Activated CD4-positive, alpha-beta T cell treated with anti-CD3 and anti-CD28 coated beads, Interleukin-2, Interleukin-4, amounts not matched to agents 100 ng/mL and 50 ng/mL, durations not matched to agents 16 hours and 8 hours (primary cell): ENCODE results near the gene PARN.
"Not testable (repeated sequence)": the region's sequence is repeated elsewhere in the genome, so short reads cannot be mapped to it uniquely, and the experiment has no call there.

Experiments
- DNase-seq: peaks from one replicate; pipeline ENCODE4 v3.0.0-alpha.2; 2020; ENCODE audit warnings: low spot score

The PARN gene

DNA sequence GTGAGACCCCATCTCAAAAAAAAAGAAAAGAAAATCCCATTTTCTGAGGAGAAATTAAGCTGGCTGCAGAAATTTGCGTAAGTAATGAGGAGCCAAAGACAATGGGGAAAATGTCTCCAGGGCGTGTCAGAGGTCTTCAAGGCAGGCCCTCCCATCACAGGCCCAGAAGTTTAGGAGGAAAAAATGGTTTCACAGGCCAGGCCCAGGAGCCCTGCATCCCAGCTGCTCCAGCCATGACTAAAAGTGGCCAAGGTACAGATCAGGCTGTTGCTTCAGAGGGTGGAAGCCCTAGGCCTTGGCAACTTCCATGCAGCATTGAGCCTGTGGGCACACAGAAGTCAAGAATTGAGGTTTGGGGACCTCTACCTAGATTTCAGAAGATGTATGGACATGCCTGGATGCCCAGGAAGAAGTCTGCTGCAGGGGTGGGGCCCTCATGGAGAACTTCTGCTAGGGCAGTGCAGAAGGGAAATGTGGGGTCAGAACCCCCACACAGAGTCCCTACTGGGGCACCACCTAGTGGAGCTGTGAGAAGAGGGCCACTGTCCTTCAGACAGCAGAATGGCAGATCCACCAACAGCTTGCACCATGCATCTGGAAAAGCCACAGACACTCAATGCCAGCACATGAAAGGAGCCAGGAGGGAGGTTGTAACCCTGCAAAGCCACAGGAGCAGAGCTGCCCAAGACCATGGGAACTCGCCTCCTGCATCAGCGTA lies 55.2 kb downstream of the PARN start:
- not testable (repeated sequence) for DNase-seq

GRCh38 chr16:14572535-14572934 lies 57.5 kb downstream of the PARN start:
- no peak for DNase-seq

GRCh38 chr16:14569213-14569612 lies 60.8 kb downstream of the PARN start:
- DNase-seq: no peak

DNA sequence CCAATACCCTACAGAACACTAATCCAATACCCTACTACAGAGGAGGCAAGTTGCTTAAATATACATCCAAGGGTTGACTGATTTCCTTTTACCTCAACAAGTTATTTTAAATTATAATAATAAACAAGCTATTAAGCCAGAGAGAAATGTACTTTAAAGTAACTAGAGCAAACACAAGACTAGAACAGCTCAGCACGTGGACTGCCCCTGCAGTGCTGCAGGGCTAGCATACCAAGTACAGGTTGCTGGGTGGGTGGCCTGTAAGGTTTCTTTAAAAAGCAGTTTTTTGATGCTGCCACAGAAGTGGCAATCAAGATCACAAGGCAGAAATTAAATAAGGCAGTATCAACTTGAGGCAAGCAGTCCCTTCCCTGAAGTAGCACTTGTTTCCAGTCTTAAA lies 63.5 kb downstream of the PARN start:
- no peak for DNase-seq

DNA sequence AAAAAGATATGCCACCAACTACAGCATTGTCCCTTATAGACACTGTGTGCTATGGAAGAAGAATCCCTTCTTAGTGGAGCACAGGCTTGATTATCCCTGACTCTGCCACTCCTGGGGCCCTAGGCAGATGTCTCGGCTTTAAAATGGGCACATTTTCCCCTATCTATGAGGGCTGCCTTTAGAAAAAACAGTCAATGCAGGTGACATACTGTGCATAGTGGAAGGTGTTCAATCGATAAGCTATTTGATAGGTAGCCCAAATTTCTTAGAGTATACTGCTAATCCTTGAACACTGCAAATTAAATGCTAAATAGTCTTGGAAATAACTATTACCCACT lies 64.4 kb downstream of the PARN start:
- no peak for DNase-seq

DNA sequence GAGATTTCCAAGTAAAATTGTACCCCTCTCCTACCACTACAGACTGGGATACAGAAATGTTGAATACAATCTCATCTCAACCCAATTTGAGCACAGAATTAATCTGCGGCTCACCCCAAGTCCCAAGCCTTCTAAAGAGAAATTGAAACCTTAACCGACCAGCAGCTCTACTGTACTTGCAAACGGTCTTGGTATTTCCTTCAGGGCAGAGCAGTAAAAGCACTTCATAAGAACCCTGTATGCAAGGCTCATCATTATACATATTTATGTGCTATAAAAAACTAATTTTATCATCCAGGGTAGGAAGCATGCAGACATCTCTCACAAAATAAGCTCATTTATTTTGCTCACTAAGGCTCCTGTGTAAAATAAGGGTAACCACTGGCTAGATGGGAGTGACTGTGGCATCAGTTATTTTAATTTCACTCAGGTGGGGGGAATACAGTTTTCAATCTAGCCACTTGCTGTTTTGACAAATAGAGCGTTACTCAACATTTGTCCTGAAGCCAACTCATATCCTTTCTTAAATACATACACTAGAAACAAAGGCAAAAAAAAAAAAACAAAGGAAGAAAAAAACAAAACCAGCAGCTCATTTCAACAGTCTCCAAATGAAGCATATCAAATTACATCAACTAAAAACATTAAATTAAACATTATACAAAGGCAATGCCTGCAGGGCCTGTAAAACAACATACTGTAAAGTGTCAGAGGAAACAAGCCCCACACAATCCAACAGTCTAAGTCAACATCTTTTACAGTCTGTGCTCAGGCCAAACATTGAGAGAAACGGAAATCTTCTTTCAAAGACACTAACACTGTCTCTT lies 65.0 kb downstream of the PARN start:
- DNase-seq: no peak

DNA sequence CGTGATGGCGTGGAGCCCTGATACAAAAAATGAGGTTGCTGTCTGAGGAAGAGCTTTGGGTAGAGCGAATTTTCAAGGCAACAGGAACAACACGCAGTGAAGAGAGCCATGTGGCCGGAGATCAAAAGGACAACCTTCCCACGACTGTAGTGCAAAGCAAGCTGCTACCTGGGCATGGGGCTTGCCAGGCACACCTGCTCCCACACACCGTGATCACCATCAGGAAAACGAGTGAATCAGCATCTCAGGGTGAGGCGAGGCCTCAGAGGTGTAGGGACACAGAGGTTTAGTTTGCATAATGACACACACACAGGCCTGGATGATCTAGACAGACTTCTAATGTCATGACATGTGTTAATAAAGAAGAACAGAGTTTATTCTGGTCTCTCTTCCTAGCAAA lies 65.7 kb downstream of the PARN start:
- no peak for DNase-seq

DNA sequence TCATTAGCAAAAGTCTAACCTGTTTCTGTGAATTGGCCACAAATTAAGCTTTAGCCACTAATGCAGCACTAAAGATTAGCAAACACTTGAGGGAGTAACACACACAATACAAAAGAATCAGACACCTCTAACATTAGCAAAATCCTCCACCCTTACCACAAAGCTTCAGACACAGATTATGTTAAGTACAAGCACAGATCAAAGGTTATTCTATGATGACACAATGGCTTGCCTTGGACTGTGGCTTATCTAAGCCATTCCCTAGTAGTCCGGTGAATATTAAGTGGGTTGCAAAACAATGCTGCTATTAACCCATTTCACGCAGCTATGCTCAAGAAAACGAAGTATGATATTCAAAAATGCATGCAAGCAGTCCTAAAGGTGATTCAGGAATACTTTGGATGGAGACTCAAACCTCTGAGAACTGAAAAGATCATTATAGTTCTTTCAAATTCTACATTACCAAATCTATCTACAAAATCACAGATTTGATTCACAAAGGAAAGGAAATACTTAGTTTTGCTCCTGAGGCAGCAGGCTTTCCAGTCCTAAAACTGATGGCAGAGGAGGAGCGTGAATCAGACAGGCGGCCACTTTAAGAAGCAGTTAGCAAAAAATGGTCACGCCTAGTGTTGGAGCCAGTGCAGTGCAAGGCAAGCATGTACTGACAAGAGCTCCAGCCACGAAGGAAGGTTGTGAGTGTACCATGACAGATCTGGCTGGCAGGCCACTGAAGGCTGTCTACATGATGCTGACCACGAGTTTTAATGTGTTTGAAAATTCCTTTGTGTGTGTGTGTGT lies 67.2 kb downstream of the PARN start:
- no peak for DNase-seq

- no peak for DNase-seq
These were observed 69.5 kb downstream of the PARN start for GRCh38 chr16:14560523-14560922.

DNA sequence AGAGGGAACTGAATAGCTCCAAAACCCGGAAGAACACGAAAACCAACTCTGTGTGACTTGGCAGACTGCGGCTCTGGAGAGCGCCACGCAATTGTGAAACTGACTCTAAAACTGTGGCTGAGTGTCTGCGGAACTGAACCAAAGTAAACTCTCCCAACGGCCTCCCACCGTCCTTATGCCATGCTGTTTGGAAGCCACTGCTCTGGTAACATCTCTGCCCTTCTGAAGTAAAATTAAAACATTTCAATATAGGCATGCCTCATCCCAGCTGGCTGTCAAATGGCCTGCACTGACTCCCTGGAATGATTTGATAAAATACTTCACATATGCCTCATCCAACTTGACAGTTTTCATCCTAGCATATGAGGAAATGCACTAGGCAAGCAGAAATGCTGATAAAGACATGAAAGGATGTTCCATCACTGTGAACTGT lies 70.2 kb downstream of the PARN start:
- DNase-seq: no peak

DNA sequence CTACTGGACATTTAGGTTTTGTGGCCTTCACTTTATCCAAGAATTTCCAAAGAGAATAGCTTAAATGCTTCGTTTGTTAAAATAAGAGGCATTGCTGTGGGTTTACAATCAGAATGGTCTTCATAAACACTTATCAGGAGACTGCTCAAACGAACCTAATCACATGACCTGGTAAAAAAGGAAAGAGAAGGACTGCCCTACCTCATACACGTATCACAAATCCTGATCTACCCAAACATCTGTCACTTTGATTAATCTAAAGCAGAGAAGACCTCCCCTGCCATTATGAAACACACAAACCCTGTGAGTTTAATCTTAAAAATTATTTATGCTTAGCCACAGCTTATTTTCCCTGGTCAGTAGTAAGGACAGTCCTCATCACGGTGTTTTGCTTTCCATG lies 76.6 kb downstream of the PARN start:
- DNase-seq: no peak

- no peak for DNase-seq
These were observed 80.3 kb downstream of the PARN start for GRCh38 chr16:14549789-14550153.

- no peak for DNase-seq
These were observed 80.9 kb downstream of the PARN start for GRCh38 chr16:14548933-14549788.

DNA sequence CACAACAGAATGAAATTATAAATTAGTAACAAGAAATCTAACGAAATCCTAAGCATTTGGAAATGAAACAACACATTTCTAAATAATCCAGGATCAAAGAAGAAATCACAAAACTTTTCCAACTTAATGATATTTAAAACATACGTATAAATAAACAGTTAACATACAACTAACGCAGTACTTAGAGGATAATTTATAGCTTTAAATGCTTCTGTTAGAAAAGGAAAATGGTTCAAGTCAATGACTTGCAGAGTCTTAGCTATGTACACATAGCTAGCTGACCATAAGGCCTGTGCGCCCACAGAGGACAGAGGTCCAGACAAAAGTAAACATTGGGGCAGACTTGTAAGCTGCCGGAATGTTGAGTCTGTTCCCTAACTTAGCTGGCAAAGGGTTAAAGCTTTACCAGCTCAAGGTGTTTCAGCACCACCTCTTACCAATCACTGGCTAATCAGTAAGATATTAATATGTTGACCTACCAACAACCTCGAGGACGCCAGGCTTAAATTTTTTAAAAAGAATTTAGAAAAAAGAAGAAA lies 84.6 kb downstream of the PARN start:
- DNase-seq: no peak

DNA sequence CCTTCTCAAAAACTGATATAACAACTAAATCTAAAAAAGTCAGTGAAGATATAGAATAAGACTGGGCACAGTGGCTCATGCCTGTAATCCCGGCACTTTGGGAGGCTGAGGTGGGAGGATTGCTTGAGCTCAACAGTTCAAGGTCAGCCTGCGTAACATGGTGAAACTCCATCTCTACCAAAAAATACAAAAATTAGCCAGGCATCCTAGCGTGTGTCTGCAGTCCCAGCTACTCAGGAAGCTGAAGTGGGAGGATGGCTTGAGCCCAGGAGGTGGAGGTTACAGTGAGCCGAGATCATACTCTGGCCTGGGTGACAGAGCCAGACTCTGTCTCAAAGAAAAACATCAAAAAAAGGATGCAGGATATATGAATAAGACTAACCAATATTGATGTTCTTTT lies 85.2 kb downstream of the PARN start:
- DNase-seq: not testable (repeated sequence)

DNA sequence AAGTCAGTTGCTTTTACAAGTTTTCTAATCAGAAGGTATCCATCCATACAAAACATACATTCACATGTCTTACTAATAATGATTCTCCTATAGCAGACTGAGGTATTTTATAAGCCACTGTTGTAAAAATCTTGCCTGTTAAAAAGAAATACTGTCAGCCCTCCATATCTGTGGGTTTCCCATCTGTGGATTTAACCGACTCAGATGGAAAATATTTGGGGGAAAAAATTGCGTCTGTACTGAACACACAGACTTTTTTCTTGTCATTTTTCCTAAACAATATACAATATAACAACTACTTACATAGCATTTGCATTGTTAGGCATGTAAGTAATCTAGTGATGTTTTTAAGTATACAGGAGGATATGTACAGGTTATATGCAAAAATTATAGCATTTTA lies 90.4 kb downstream of the PARN start:
- DNase-seq: no peak

- no peak for DNase-seq
These were observed 90.9 kb downstream of the PARN start for GRCh38 chr16:14539156-14539555.

DNA sequence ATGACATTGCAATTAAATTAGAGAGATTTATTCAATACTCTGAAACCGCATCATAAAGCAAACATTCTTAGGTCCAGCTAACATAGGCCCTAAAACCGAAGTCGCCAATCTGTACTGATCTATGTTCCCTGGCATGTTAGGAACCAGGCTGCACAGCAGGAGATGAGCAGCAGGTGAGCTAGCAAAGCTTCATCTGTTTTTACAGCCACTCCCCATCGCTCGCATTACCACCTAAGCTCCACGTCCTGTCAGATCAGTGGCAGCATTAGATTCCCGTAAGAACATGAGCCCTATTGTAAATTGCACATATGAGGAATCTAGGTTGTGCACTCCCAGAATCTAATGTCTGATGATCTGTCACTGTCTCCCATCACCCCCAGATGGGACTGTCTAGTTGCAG lies 91.5 kb downstream of the PARN start:
- no peak for DNase-seq

GRCh38 chr16:14531613-14532012 lies 98.4 kb downstream of the PARN start:
- DNase-seq: no peak

DNA sequence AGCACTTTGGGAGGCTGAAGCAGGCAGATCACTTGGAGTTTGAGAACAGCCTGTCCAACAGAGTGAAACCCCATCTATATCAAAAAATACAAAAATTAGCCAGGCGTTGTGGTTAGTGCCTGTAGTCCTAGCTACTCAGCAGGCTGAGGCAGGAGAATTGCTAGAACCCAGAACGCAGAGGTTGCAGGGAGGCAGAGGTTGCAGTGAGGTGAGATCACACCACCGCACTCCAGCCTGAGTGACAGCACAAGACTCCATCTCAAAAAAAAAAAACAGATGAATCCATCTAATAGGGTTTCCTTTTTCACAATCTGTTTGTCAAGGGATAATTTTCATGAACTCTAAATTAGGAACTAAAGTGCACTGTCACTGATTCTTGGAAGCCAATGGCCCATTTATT lies 99.0 kb downstream of the PARN start:
- no peak for DNase-seq

DNA sequence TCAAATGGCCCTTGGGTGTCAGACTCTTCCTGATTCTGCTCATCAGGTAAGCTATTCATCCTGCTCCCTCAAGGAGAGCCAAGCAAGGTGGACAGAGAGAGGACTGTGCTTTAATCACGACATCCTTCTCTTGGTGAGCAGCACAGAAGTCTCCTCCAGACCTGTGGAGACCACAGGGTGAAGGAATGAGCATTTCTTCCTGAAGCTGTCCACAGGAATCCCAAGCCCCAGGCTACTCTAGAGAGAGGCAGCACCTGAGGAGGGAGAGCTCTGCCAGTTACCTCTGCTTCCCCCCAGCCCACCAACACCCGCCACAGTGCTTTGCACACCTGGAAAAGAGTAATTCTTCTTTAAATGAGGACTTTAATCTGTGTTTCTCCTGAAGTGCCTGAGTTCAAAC lies 100.0 kb downstream of the PARN start:
- no peak for DNase-seq
